GM18861 (cell line): ENCODE results near the gene MYCN.

Experiments
- ATAC-seq: cut with Tn5 transposase; IDR thresholded peaks from one replicate; pipeline ENCODE4 v1.9.1; 2021; ENCODE audit not compliant: unreplicated experiment

MYCN gene

GRCh38 chr2:15930589-15931318 lies 9.6 kb upstream of the MYCN start:
- ATAC-seq, result no peak

DNA sequence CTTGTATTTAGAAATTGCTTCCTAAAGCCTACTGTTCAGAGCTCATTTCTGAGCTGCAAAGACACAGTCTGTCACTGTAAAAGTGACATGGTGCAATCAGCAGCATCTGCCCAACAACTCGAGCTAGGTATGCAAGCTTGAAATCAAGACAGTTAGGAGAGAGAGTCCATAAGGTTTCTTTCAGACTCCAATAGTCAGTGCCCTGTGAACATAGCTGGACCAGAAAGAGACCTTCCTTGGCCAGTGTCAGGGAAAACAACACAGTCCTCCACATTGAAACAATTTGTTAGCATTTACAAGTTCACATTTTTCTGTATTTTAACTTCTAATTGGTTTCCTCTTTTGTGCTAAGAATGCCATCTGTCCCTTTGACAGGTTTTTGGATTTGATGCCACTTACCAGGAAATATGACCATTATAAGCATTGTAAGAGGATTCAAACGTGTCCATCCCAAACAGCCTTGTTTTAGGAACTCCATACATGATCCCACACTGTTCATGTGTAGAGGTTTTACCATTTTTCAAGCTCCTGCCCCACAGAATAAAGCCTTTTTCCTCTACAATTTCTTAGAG lies 8.9 kb upstream of the MYCN start:
- no peak for ATAC-seq

DNA sequence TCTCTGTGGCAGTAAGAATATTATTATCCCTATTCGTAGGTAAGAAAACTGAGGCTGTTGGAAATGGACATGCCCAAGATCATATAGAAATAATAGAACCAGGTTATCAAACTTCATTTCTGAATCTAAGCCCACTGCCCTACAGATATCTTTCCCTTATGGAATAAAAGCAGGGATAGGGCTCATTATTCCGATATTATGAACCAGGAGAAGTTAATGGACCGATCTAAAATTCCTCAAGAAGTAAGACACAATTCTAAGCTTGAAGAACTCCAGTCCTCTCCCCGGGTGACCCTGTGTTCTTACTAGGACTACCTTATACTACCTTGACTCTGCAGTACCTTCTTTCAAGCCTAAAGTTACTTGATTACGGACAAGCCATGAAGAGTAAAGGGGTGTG lies 8.4 kb upstream of the MYCN start:
- no peak for ATAC-seq

DNA sequence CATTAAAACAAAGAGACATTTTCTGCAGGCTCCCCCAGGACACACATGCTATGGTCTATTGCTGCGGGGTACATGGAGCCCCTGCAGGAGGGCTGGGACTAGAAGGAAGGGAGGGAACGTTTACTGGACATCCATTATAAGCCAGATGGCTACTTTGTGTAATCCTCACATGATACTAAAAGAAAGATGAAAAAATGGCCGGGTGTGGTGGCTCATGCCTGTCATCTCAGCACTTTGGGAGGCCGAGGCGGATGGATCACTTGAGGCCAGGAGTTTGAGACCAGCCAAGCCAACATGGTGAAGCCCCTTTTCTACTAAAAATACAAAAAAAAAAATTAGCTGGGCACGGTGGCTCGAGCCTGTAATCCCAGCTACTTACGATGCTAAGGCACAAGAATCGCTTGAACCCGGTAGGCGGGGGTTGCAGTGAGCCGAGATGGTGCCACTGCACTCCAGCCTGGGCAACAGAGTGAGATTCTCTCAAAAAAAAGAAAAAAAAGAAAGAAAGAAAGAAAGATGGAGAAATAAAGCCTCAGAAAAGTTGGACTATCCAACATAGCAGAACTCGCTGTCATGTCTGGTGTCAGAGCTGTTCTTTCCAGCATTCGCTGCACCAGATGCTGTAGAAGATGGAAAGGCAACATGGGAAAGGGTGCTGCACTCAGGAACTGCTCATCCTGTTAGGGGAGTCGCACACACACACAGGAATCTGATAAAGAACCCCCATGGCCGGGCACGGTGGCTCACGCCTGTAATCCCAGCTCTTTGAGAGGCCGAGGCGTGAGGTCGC lies 7.8 kb upstream of the MYCN start:
- no peak for ATAC-seq

DNA sequence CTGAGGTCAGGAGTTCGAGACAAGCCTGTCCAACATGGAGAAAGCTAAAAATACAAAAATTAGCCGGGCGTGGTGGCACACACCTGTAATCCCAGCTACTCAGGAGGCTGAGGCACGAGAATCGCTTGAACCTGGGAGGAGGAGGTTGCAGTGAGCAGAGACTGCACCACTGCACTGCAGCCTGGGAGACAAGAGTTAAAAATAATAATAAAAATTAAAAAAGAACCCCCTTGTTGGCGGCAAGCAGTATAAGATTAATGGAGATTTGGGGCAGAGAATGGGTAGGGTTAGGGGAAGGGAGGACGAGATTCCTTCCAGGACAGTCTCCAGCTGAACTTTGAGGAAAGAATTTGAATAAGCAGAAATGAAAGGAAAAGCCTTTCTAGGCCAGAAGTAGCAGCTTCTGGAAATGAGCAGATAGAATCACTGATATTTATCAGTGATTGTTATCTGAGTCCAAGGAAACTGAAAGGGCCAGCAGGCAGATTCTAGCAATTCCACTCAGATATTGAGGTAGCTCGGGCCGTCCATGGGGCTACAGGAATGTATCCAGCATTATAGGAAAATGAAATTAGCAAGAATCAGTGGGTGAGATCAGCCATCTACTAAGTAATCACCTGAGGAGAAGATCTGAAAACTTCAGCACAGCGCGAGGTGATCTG lies 7.0 kb upstream of the MYCN start:
- ATAC-seq, result no peak

- no peak for ATAC-seq
Observed at GRCh38 chr2:15934291-15934945, 5.9 kb upstream of the MYCN start.

- ATAC-seq, result no peak
Observed at GRCh38 chr2:15935189-15935588, 5.2 kb upstream of the MYCN start.

DNA sequence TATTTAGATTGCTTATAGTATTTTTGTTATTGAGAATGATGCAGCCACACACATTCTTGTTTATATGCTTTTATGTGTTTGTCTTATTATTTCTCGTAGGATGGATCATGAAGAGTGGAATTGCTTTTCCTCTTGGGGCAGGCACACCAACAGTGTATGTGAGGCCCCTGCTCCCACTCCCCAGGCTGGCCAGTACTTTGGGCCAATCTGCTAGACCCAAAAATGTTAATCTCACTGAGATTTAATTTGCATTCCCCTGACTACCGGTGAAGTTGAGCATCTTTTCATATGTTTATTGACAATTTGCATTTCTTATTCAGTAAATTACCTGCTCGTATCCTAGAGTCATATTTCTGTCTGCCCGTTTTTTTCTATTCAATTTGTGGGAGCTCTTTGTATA lies 4.7 kb upstream of the MYCN start:
- ATAC-seq, result no peak

DNA sequence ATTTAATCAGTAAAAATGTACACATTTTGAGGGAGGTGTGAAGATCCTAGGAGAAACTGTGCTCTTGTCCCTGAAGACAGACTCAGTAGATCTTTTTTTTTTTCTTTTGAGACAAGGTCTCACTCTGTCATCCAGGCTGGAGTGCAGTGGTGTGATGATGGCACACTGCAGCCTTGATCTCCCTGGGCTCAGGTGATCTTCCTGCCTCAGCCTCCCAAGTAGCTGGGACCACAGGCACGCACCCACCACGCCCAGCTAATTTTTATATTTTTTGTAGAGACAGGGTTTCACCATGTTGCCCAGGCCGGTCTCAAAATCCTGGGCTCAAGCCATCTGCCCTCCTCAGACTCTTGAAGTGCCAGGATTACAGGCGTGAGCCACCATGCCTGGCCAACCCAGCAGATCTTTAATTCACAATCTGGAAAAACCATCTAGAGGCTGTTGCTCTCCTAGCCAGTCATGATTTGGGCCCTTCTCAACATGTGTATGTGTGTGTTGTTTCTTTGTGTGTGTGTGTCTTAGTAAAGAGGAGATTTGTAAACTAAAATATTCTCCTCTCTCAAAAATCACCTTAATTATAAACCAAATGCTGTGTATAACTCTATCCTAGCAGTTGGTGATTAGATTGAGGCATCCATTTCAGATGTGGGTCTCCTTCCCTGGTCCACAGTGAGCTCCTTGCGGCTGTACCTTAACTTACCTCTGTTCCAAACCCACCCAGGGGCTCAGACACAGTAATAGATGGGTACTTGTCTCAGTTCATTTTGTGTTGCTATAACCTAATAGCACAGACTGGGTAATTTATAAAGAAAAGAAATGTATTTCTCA lies 3.9 kb upstream of the MYCN start:
- no peak for ATAC-seq

- ATAC-seq, result no peak
Observed at GRCh38 chr2:15937105-15937881, 3.1 kb upstream of the MYCN start.

GRCh38 chr2:15937882-15938802 lies 2.2 kb upstream of the MYCN start:
- no peak for ATAC-seq

GRCh38 chr2:15938803-15939555 lies 1.4 kb upstream of the MYCN start:
- ATAC-seq, result no peak

DNA sequence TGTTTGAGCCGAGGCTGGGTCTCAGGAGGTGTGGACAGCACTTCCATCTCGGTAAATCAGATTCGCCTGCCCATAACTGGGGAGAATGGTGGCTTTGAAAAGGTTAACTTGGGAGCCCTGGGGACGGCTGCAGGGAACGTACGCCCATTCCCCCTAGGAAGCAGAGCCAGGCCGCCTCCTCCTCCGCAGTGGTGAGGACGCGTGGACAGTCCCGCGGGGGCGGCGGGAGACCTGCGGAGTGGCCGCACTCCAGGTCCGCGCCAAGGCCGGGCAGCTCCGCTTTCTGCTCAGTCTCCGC lies 845 bp upstream of the MYCN start:
- ATAC-seq, result no peak

GRCh38 chr2:15940661-15941480 lies 521 bp downstream of the MYCN start:
- ATAC-seq, result no peak

GRCh38 chr2:15941481-15941850 lies 1.1 kb downstream of the MYCN start:
- ATAC-seq, result no peak

GRCh38 chr2:15941871-15942710 lies 1.7 kb downstream of the MYCN start:
- ATAC-seq, result no peak
